MM.1S (cell line): ENCODE results near the gene KIAA1217.

ENCODE experiments used
- DNase-seq: peaks from one replicate; pipeline ENCODE4 v3.0.0-alpha.2; 2015
- H2AFZ ChIP-seq: fragments of 300-600 bp; sonication (generic); 2 replicates; pipeline ENCODE4 v1.6.0; 2016; ENCODE audit warnings: antibody characterized with exemption, low read length
- H3F3A ChIP-seq: fragments of 300-600 bp; sonication (generic); 2 replicates; pipeline ENCODE4 v1.6.1; 2016; ENCODE audit warnings: mild to moderate bottlenecking, antibody characterized with exemption, low read length, moderate library complexity, mixed read lengths; ENCODE audit not compliant: insufficient read depth
- H3K27ac ChIP-seq: fragments of 300-600 bp; sonication (generic); 2 replicates; pipeline ENCODE4 v1.5.1; 2016; ENCODE audit warnings: mild to moderate bottlenecking, low read length
- H3K27me3 ChIP-seq: fragments of 300-600 bp; sonication (generic); replicated peaks from 2 replicates; pipeline ENCODE4 v1.6.0; 2016; ENCODE audit warnings: low read length; ENCODE audit not compliant: insufficient read depth
- H3K36me3 ChIP-seq: fragments of 300-600 bp; sonication (generic); replicated peaks from 2 replicates; pipeline ENCODE4 v1.6.1; 2016; ENCODE audit warnings: mild to moderate bottlenecking, low read length, mixed read lengths; ENCODE audit not compliant: insufficient read depth
- H3K4me1 ChIP-seq: fragments of 300-600 bp; sonication (generic); 2 replicates; pipeline ENCODE4 v1.6.1; 2016; ENCODE audit warnings: low read length, mixed read lengths
- H3K4me2 ChIP-seq: fragments of 300-600 bp; sonication (generic); 2 replicates; pipeline ENCODE4 v1.6.0; 2016; ENCODE audit warnings: low read depth, low read length
- H3K4me3 ChIP-seq: fragments of 300-600 bp; sonication (generic); 2 replicates; pipeline ENCODE4 v1.5.1; 2016; ENCODE audit warnings: low read length, mixed read lengths
- H3K79me2 ChIP-seq: fragments of 300-600 bp; sonication (generic); 2 replicates; pipeline ENCODE4 v1.6.1; 2016; ENCODE audit warnings: mixed run types, low read length, mixed read lengths
- H3K9ac ChIP-seq: fragments of 300-600 bp; sonication (generic); 2 replicates; pipeline ENCODE4 v1.6.1; 2016; ENCODE audit warnings: low read length, mixed read lengths
- H3K9me2 ChIP-seq: fragments of 300-600 bp; sonication (generic); replicated peaks from 2 replicates; pipeline ENCODE4 v1.6.1; 2016; ENCODE audit warnings: mild to moderate bottlenecking, low read length, mixed read lengths; ENCODE audit not compliant: insufficient read depth
- H3K9me3 ChIP-seq: fragments of 300-600 bp; sonication (generic); replicated peaks from 2 replicates; pipeline ENCODE4 v1.6.1; 2016; ENCODE audit warnings: mild to moderate bottlenecking, low read length, mixed read lengths; ENCODE audit not compliant: insufficient read depth
- H4K20me1 ChIP-seq: fragments of 300-600 bp; sonication (generic); 2 replicates; pipeline ENCODE4 v1.6.1; 2016; ENCODE audit warnings: mild to moderate bottlenecking, low read length, moderate library complexity, mixed read lengths; ENCODE audit not compliant: insufficient read depth
- CTCF ChIP-seq: fragments of 300-600 bp; sonication (generic); IDR thresholded peaks from 2 replicates; pipeline ENCODE4 v1.5.1; 2016; ENCODE audit warnings: antibody characterized with exemption, low read length, mixed read lengths
- EZH2 ChIP-seq: fragments of 300-600 bp; sonication (generic); optimal IDR thresholded peaks from 2 replicates; pipeline ENCODE3; 2017; ENCODE audit warnings: low read depth, mild to moderate bottlenecking, antibody characterized with exemption, low read length, mixed read lengths
- EZH2phosphoT487 ChIP-seq: fragments of 300-600 bp; sonication (generic); IDR thresholded peaks from 2 replicates; pipeline ENCODE4 v1.6.1; 2018; ENCODE audit warnings: antibody characterized with exemption, low read length

KIAA1217 gene

DNA sequence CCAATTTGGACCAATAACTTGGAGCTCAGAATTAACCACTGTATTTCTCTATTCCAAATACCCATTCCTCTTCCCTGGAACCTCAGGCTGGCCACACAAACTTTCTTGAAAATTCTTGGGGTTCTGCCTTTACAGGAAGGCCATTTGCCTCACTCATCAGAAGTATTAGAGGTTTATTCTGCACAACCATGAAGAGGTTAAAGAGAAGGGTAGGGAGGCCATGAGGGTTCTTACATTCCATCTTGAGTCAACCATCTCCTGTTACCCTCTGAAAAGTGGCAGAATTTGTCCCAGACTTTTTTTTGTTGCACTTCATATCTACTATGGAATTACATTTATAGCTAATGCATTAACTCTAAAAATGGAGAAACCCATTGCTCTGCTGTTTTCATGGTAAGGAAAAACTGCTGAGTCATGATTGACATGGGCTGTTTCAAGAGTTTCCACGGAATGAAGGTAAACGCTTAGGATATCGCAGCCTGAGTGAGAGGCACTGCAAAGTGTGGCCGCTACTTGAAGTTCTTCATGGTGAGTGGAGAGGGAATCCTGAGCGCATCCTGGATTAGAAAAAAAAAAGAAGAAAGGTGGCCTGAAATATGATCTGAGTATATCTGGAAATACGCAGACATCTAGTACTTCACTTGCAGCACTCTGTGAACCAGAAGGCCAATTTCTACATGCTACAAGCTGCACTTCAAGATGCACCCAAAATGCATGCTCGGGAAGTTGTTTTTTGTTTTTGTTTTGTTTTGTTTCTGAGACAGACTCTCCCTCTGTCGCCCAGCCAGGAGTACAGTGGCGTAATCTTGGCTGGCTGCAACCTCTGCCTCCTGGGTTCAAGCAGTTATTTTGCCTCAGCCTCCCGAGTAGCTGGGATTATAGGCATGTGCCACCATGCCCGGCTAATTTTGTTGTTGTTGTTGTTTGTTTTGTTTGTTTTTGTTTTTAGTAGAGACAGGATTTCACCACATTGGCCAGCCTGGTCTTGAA lies 83.7 kb downstream of the KIAA1217 start:
- Histone ChIP-seq H3K36me3 (no peaks in the 10 kb centered on the region), H3F3A (no peaks in the 10 kb centered on the region), H3K79me2 (no peaks in the 10 kb centered on the region), H3K27me3 (no peaks in the 10 kb centered on the region), H4K20me1 (no peaks in the 10 kb centered on the region), H2AFZ (no peak overlapping the region), H3K4me1 (no peaks in the 10 kb centered on the region), H3K9ac (no peak overlapping the region), H3K4me3 (no peak overlapping the region), H3K9me3 (no peaks in the 10 kb centered on the region), H3K27ac (no peak overlapping the region), H3K4me2 (no peak overlapping the region), H3K9me2 (no peaks in the 10 kb centered on the region)
- DNase-seq = no peak
- TF ChIP-seq EZH2phosphoT487 = no peak
- TF ChIP-seq EZH2 = no peak

- Histone ChIP-seq H3K9me3 (no peaks in the 10 kb centered on the region), H3K27me3 (no peaks in the 10 kb centered on the region), H3K4me3 (no peak overlapping the region), H3K9me2 (no peaks in the 10 kb centered on the region), H3K9ac (no peak overlapping the region), H3K36me3 (no peaks in the 10 kb centered on the region), H4K20me1 (no peaks in the 10 kb centered on the region), H3K27ac (no peak overlapping the region), H3K4me2 (no peak overlapping the region), H3K79me2 (no peaks in the 10 kb centered on the region), H2AFZ (no peak overlapping the region), H3K4me1 (no peaks in the 10 kb centered on the region), H3F3A (no peaks in the 10 kb centered on the region)
- no peak for DNase-seq
- TF ChIP-seq CTCF (no peak), EZH2 (no peak), EZH2phosphoT487 (no peak)
These were observed 90.8 kb downstream of the KIAA1217 start for GRCh38 chr10:24299578-24300260.

- H2AFZ ChIP-seq = no peak overlapping the region
- H3K9me3 ChIP-seq = no peaks in the 10 kb centered on the region
- H3K27me3 ChIP-seq = no peaks in the 10 kb centered on the region
- no peaks in the 10 kb centered on the region for H3K4me1 ChIP-seq
- no peak overlapping the region for H3K4me3 ChIP-seq
- H3K27ac ChIP-seq = no peak overlapping the region
- H4K20me1 ChIP-seq = no peaks in the 10 kb centered on the region
- DNase-seq = no peak
- no peaks in the 10 kb centered on the region for H3K9me2 ChIP-seq
- TF ChIP-seq CTCF (no peak), EZH2 (no peak), EZH2phosphoT487 (no peak)
- H3F3A ChIP-seq = no peaks in the 10 kb centered on the region
- no peaks in the 10 kb centered on the region for H3K79me2 ChIP-seq
- H3K4me2 ChIP-seq = no peak overlapping the region
- H3K9ac ChIP-seq = no peak overlapping the region
- H3K36me3 ChIP-seq = no peaks in the 10 kb centered on the region
These were observed 94.8 kb downstream of the KIAA1217 start for GRCh38 chr10:24303522-24304310.
